Endodermal cell (in vitro differentiated cells): ENCODE results near the gene SLC35F1. TPM values are rescaled to one million over a fixed set of nuclear protein-coding genes. Genes with fewer than 3 reads are reported as not detected.

Experiments
- DNase-seq: peaks from one replicate; pipeline ENCODE4 v3.0.0-alpha.2; 2017
- H3K27ac ChIP-seq: 2 replicates; pipeline ENCODE4 v1.5.1; 2013; ENCODE audit warnings: mild to moderate bottlenecking, low read depth, low read length, moderate library complexity
- H3K27me3 ChIP-seq: 2 replicates; pipeline ENCODE4 v1.6.1; 2013; ENCODE audit warnings: mild to moderate bottlenecking, low read length, moderate library complexity; ENCODE audit not compliant: insufficient read depth, control insufficient read depth, poor library complexity, severe bottlenecking
- H3K36me3 ChIP-seq: 2 replicates; pipeline ENCODE4 v1.7.0; 2013; ENCODE audit warnings: mild to moderate bottlenecking, low read length, moderate library complexity; ENCODE audit not compliant: control insufficient read depth, insufficient read depth
- H3K4me1 ChIP-seq: one replicate; pipeline ENCODE4 v1.7.0; 2013; ENCODE audit warnings: low read length; ENCODE audit not compliant: control insufficient read depth, insufficient read depth
- H3K4me3 ChIP-seq: 2 replicates; pipeline ENCODE4 v1.5.1; 2013; ENCODE audit warnings: mild to moderate bottlenecking, low read length, moderate library complexity
- H3K9ac ChIP-seq: 2 replicates; pipeline ENCODE4 v1.6.1; 2013; ENCODE audit warnings: mild to moderate bottlenecking, low read length, moderate library complexity; ENCODE audit not compliant: poor library complexity, severe bottlenecking; ENCODE audit errors: extremely low read depth
- H3K9me3 ChIP-seq: 2 replicates; pipeline ENCODE4 v1.6.1; 2013; ENCODE audit warnings: mild to moderate bottlenecking, low read length, moderate library complexity; ENCODE audit not compliant: control insufficient read depth
- H3K27ac Mint-ChIP-seq: 2 replicates; pipeline ENCODE4 v1.8.0; 2020; ENCODE audit warnings: mixed read lengths
- H3K27me3 Mint-ChIP-seq: 2 replicates; pipeline ENCODE4 v1.8.0; 2021; ENCODE audit warnings: mild to moderate bottlenecking, mixed read lengths; ENCODE audit not compliant: insufficient read depth
- H3K36me3 Mint-ChIP-seq: 2 replicates; pipeline ENCODE4 v1.8.0; 2020; ENCODE audit warnings: low read depth, mixed read lengths
- H3K4me1 Mint-ChIP-seq: 2 replicates; pipeline ENCODE4 v1.8.0; 2020; ENCODE audit warnings: mixed read lengths
- H3K4me3 Mint-ChIP-seq: 2 replicates; pipeline ENCODE4 v1.8.0; 2020; ENCODE audit warnings: mild to moderate bottlenecking, moderate library complexity, mixed read lengths
- H3K9me3 Mint-ChIP-seq: 2 replicates; pipeline ENCODE4 v1.8.0; 2020; ENCODE audit warnings: mild to moderate bottlenecking, mixed read lengths
- total RNA-seq, 2 donors: library from RNA; stranded (reverse); fragmentation: NEBNext Ultra II Directional in 1 of 2; extraction: Animal tissue kit (Norgen Biotek cat#: 25700) in 1 of 2; gene quantifications; 2 replicates in 1 of 2; 3 replicates in 1 of 2; pipeline ENCODE4 v1.2.1, GENCODE V29; 2021
- TF ChIP-seq, protein P1 (sequence below): fragments of 200-600 bp; sonication (generic); conservative IDR thresholded peaks from 2 replicates; pipeline ENCODE4 v1.5.0; 2021; ENCODE audit warnings: antibody characterized with exemption, mild to moderate bottlenecking

Gene SLC35F1
- total RNA-seq, 2 donors from 2014 or later, result 6.7 to 12.8 TPM

DNA sequence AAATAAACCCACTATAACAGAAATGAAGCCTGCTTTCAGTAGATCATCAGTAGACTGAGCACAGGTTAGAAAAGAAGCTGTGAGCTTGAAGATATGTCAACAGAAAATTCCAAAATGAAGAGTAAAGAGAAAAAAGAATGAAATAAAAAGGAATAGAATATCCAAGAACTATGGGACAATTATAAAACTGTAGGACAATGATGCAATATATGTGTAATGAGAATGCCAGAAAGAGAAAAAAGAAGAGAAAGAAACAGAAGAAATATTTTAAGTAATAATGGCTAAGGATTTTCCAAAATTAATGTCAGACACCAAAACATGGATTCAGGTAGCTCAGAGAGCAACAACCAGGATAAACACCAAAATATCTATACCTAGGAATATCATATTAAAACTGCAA, 449.6 kb downstream of the SLC35F1 start:
- Mint-ChIP-seq H3K27ac (no peak overlapping the region), H3K27me3 (no peaks in the 10 kb centered on the region), H3K4me3 (no peak overlapping the region), H3K9me3 (peaks cover 3% of the 10 kb centered on the region), H3K4me1 (no peaks in the 10 kb centered on the region), H3K36me3 (no peaks in the 10 kb centered on the region)
- DNase-seq, result no peak
- Histone ChIP-seq H3K27ac (no peak overlapping the region), H3K4me1 (no peaks in the 10 kb centered on the region), H3K9ac (no peak overlapping the region), H3K4me3 (no peak overlapping the region), H3K36me3 (no peaks in the 10 kb centered on the region), H3K27me3 (no peaks in the 10 kb centered on the region), H3K9me3 (no peaks in the 10 kb centered on the region)
- TF ChIP-seq, protein P1, sequence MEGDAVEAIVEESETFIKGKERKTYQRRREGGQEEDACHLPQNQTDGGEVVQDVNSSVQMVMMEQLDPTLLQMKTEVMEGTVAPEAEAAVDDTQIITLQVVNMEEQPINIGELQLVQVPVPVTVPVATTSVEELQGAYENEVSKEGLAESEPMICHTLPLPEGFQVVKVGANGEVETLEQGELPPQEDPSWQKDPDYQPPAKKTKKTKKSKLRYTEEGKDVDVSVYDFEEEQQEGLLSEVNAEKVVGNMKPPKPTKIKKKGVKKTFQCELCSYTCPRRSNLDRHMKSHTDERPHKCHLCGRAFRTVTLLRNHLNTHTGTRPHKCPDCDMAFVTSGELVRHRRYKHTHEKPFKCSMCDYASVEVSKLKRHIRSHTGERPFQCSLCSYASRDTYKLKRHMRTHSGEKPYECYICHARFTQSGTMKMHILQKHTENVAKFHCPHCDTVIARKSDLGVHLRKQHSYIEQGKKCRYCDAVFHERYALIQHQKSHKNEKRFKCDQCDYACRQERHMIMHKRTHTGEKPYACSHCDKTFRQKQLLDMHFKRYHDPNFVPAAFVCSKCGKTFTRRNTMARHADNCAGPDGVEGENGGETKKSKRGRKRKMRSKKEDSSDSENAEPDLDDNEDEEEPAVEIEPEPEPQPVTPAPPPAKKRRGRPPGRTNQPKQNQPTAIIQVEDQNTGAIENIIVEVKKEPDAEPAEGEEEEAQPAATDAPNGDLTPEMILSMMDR, result no peak

Other genes with a start within 250 kb of the SLC35F1 start
- gene NUS1, start 231.8 kb upstream of the SLC35F1 start, total RNA-seq, result 10 to 100 TPM; 45.7 to 65.1 TPM